MM.1S (cell line): ENCODE data around the gene TPBGL.

Experiments
- EZH2 ChIP-seq: fragments of 300-600 bp; sonication (generic); optimal IDR thresholded peaks from 2 replicates; pipeline ENCODE3; 2017; ENCODE audit warnings: low read depth, mild to moderate bottlenecking, antibody characterized with exemption, low read length, mixed read lengths
- EZH2phosphoT487 ChIP-seq: fragments of 300-600 bp; sonication (generic); IDR thresholded peaks from 2 replicates; pipeline ENCODE4 v1.6.1; 2018; ENCODE audit warnings: antibody characterized with exemption, low read length
- TF ChIP-seq, protein P1 (sequence below): fragments of 300-600 bp; sonication (generic); IDR thresholded peaks from 2 replicates; pipeline ENCODE4 v1.5.1; 2016; ENCODE audit warnings: antibody characterized with exemption, low read length, mixed read lengths

DNA sequence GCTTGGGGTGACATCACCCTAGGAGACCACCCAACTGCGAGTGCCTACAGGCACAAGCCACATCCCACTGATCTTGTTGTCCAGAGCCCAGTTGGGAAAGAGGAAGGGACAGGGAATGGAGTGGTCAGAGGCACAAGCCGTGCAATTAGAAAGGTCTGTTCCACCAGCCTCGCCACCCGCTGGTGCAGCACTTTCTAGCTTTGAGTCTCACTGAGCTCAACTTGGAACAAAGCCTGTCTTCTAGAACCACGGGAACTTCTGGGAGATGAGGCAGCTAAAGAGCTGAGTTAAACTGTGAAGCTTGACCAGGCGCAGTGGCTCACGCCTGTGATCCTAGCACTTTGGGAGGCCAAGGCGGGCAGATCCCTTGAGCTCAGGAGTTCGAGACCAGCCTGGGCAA is 29.3 kb downstream of the TPBGL start:
- TF ChIP-seq, protein P1, sequence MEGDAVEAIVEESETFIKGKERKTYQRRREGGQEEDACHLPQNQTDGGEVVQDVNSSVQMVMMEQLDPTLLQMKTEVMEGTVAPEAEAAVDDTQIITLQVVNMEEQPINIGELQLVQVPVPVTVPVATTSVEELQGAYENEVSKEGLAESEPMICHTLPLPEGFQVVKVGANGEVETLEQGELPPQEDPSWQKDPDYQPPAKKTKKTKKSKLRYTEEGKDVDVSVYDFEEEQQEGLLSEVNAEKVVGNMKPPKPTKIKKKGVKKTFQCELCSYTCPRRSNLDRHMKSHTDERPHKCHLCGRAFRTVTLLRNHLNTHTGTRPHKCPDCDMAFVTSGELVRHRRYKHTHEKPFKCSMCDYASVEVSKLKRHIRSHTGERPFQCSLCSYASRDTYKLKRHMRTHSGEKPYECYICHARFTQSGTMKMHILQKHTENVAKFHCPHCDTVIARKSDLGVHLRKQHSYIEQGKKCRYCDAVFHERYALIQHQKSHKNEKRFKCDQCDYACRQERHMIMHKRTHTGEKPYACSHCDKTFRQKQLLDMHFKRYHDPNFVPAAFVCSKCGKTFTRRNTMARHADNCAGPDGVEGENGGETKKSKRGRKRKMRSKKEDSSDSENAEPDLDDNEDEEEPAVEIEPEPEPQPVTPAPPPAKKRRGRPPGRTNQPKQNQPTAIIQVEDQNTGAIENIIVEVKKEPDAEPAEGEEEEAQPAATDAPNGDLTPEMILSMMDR: no peak
- TF ChIP-seq EZH2: no peak
- no peak for TF ChIP-seq EZH2phosphoT487
